K562 (cell line): ENCODE measurements around the gene EDN2. TPM values are rescaled to one million over a fixed set of nuclear protein-coding genes. Genes with fewer than 3 reads are reported as not detected.

Experiments used
- CBX1 ChIP-seq: sonication (generic); IDR thresholded peaks from 2 replicates; pipeline ENCODE4 v1.6.1; 2016; ENCODE audit warnings: antibody characterized with exemption, low read depth, mild to moderate bottlenecking
- FOXK2 ChIP-seq, 2 experiments: fragments of 450-650 bp; IDR thresholded peaks in 1 of 2; conservative IDR thresholded peaks in 1 of 2; 2 replicates each; pipeline ENCODE4 v1.6.1; 2016; ENCODE audit warnings: low read depth in 2 of 2, mild to moderate bottlenecking in 1 of 2
- HMGXB4 ChIP-seq: sonication (generic); formaldehyde crosslinking; IDR thresholded peaks from 2 replicates; pipeline ENCODE4 v1.8.1; 2023; ENCODE audit warnings: mild to moderate bottlenecking, missing genetic modification reagents
- JUND ChIP-seq, 2 experiments: IDR thresholded peaks; 2 replicates in 1 of 2; 3 replicates in 1 of 2; pipeline ENCODE4 v1.6.1; 2011; ENCODE audit warnings: borderline replicate concordance in 2 of 2, low read depth in 2 of 2, low read length in 2 of 2, improper control_type of control experiment in 1 of 2, missing biosample characterization in 1 of 2, missing genetic modification characterization in 1 of 2, missing genetic modification reagents in 1 of 2
- KLF16 ChIP-seq: IDR thresholded peaks from 2 replicates; pipeline ENCODE4 v1.6.1; 2016; ENCODE audit warnings: antibody characterized with exemption
- MYC ChIP-seq, 2 experiments: fragments of 250-450 bp in 1 of 2; sonication (Bioruptor Pico) in 1 of 2; IDR thresholded peaks; 2 replicates each; pipeline versions ENCODE4 v1.5.1 to v1.6.1; 2012 to 2021; ENCODE audit warnings: low read depth in 2 of 2, borderline replicate concordance in 1 of 2, improper control_type of control experiment in 1 of 2, low read length in 1 of 2, mild to moderate bottlenecking in 1 of 2, moderate library complexity in 1 of 2
- NR2F6 ChIP-seq: fragments of 450-650 bp; formaldehyde crosslinking; IDR thresholded peaks from 2 replicates; pipeline ENCODE4 v1.4.0; 2020; ENCODE audit warnings: mild to moderate bottlenecking
- NUFIP1 ChIP-seq: fragments of 450-650 bp; IDR thresholded peaks from 2 replicates; pipeline ENCODE4 v1.6.1; 2018; ENCODE audit not compliant: partially characterized antibody
- POLR3G ChIP-seq: IDR thresholded peaks from 2 replicates; pipeline ENCODE4 v1.6.1; 2011; ENCODE audit not compliant: insufficient read length, insufficient replicate concordance; ENCODE audit errors: extremely low read depth
- RB1 ChIP-seq: fragments of 450-650 bp; IDR thresholded peaks from 2 replicates; pipeline ENCODE4 v1.6.1; 2017; ENCODE audit warnings: low read depth, mild to moderate bottlenecking
- SNIP1 ChIP-seq: fragments of 450-650 bp; IDR thresholded peaks from 2 replicates; pipeline ENCODE4 v1.7.1; 2017; ENCODE audit warnings: low read depth, mild to moderate bottlenecking
- SPI1 ChIP-seq: IDR thresholded peaks from 2 replicates; pipeline ENCODE4 v1.6.1; 2011; ENCODE audit warnings: low read depth, low read length, control low read depth, borderline replicate concordance
- SRSF3 ChIP-seq: fragments of 200-400 bp; formaldehyde crosslinking; IDR thresholded peaks from 2 replicates; pipeline ENCODE4 v1.6.1; 2016; ENCODE audit warnings: mild to moderate bottlenecking, low read length, moderate library complexity; ENCODE audit not compliant: insufficient read depth
- STAT5A ChIP-seq: IDR thresholded peaks from 2 replicates; pipeline ENCODE4 v1.6.1; 2012; ENCODE audit warnings: low read length, inconsistent platforms, borderline replicate concordance
- TAF7 ChIP-seq: fragments of 450-650 bp; IDR thresholded peaks from 2 replicates; pipeline ENCODE4 v1.6.1; 2016; ENCODE audit warnings: missing genetic modification characterization, missing compliant biosample characterization
- TFAM ChIP-seq: fragments of 250-450 bp; sonication (Bioruptor Pico); conservative IDR thresholded peaks from 2 replicates; pipeline ENCODE4 v1.5.0; 2021; ENCODE audit warnings: mild to moderate bottlenecking, moderate library complexity
- YY1 ChIP-seq, 3 experiments: IDR thresholded peaks; 2 replicates each; pipeline ENCODE4 v1.6.1; 2011; ENCODE audit warnings: low read length in 2 of 3, mild to moderate bottlenecking in 2 of 3, moderate library complexity in 2 of 3, borderline replicate concordance in 1 of 3, control low read depth in 1 of 3, low read depth in 1 of 3; ENCODE audit not compliant: insufficient read depth in 3 of 3, insufficient replicate concordance in 2 of 3, control insufficient read depth in 1 of 3, insufficient read length in 1 of 3; ENCODE audit errors: extremely low read depth in 1 of 3
- ZNF143 ChIP-seq: sonication (generic); formaldehyde crosslinking; IDR thresholded peaks from 2 replicates; pipeline ENCODE4 v1.9.0; 2022; ENCODE audit warnings: mild to moderate bottlenecking, missing genetic modification reagents
- ZNF408 ChIP-seq: fragments of 250-450 bp; sonication (Bioruptor Pico); IDR thresholded peaks from 2 replicates; pipeline ENCODE4 v1.4.0; 2020; ENCODE audit warnings: low read depth, mild to moderate bottlenecking, moderate library complexity
- polyA plus RNA-seq, 8 experiments: library from polyadenylated mRNA; depleted of rRNA in 4 of 8; stranded (reverse) in 5 of 8; unstranded in 3 of 8; fragments of >200 nt; fragmentation: Nextera tagmentation in 2 of 8; fragmentation: Illumina TruSeq in 1 of 8; extraction: Ambion mirVana in 2 of 8; extraction: Trizol in 1 of 8; gene quantifications; 2 replicates each; pipeline versions ENCODE4 v1.2.1 to v1.2.3, GENCODE V29; 2011 to 2014; ENCODE audit warnings: inconsistent platforms in 1 of 8, missing spikeins in 1 of 8
- total RNA-seq, 7 experiments: library from RNA; depleted of rRNA in 6 of 7; stranded (reverse); fragments of >200 nt in 6 of 7; fragmentation: Illumina TruSeq in 2 of 7; extraction: Trizol in 2 of 7; gene quantifications; 2 replicates each; pipeline versions ENCODE4 v1.2.1 to v1.2.3, GENCODE V29; 2011 to 2021; ENCODE audit warnings: low replicate concordance in 1 of 7
- TF ChIP-seq, protein P1 (sequence below): sonication (generic); formaldehyde crosslinking; IDR thresholded peaks from 2 replicates; pipeline ENCODE4 v1.8.0; 2022; ENCODE audit warnings: missing genetic modification reagents, mild to moderate bottlenecking, borderline replicate concordance
- TF ChIP-seq, protein P2 (sequence below): fragments of 200-400 bp; formaldehyde crosslinking; IDR thresholded peaks from 2 replicates; pipeline ENCODE4 v1.6.1; 2017; ENCODE audit warnings: mild to moderate bottlenecking, low read depth, low read length, moderate library complexity

The EDN2 gene
- total and polyA plus RNA-seq, 9 of the 15 experiments (the other 6 are each of a cell fraction or from before 2014, with no cell fraction given), result not detected

- TF ChIP-seq HMGXB4 (no peak), SPI1 (no peak), FOXK2 (conservative IDR thresholded peaks at IDR 0.05 in 1 of 2, IDR thresholded peaks at IDR 0.05 in 1 of 2; ENCODE audit: low read depth in 2 of 2) (peak in 1 of 2 experiments; percentile 71; a peak in 1 of 4 replicates), KLF16 (peak; percentile 57; the same call in 1 of the 2 replicates), RB1 (peak; percentile 85; the same call in 1 of the 2 replicates), TFAM (CRISPR knock-in tag) (no peak), STAT5A (no peak), YY1 (IDR thresholded peaks at IDR 0.05; ENCODE audit: borderline replicate concordance in 1 of 3, control insufficient read depth in 1 of 3, extremely low read depth in 1 of 3, insufficient read depth in 3 of 3, insufficient read length in 1 of 3, insufficient replicate concordance in 2 of 3, low read depth in 1 of 3, low read length in 2 of 3) (peak in 2 of 3 experiments; percentile 35 to 63), NUFIP1 (no peak), NR2F6 (no peak), SRSF3 (no peak), TAF7 (no peak), POLR3G (no peak), SNIP1 (no peak), MYC (IDR thresholded peaks at IDR 0.05; ENCODE audit: low read depth, low read length) (peak; percentile 70), MYC (CRISPR knock-in tag; IDR thresholded peaks at IDR 0.05; ENCODE audit: borderline replicate concordance, low read depth) (no peak), CBX1 (no peak), ZNF143 (CRISPR knock-in tag) (no peak), ZNF408 (CRISPR knock-in tag) (no peak), JUND (IDR thresholded peaks at IDR 0.05; ENCODE audit: borderline replicate concordance, low read depth, low read length) (peak; percentile 42; the same call in 1 of the 2 replicates), JUND (tag; IDR thresholded peaks at IDR 0.05; ENCODE audit: borderline replicate concordance, low read depth, low read length) (no peak; the same call in 2 of the 3 replicates)
- TF ChIP-seq, protein P1, sequence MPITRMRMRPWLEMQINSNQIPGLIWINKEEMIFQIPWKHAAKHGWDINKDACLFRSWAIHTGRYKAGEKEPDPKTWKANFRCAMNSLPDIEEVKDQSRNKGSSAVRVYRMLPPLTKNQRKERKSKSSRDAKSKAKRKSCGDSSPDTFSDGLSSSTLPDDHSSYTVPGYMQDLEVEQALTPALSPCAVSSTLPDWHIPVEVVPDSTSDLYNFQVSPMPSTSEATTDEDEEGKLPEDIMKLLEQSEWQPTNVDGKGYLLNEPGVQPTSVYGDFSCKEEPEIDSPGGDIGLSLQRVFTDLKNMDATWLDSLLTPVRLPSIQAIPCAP, result no peak
- TF ChIP-seq, protein P2, sequence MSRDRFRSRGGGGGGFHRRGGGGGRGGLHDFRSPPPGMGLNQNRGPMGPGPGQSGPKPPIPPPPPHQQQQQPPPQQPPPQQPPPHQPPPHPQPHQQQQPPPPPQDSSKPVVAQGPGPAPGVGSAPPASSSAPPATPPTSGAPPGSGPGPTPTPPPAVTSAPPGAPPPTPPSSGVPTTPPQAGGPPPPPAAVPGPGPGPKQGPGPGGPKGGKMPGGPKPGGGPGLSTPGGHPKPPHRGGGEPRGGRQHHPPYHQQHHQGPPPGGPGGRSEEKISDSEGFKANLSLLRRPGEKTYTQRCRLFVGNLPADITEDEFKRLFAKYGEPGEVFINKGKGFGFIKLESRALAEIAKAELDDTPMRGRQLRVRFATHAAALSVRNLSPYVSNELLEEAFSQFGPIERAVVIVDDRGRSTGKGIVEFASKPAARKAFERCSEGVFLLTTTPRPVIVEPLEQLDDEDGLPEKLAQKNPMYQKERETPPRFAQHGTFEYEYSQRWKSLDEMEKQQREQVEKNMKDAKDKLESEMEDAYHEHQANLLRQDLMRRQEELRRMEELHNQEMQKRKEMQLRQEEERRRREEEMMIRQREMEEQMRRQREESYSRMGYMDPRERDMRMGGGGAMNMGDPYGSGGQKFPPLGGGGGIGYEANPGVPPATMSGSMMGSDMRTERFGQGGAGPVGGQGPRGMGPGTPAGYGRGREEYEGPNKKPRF, result no peak
These were observed 31.9 kb upstream of the EDN2 start (continued) for GRCh38 chr1:41516168-41517061.
